Hepatocyte (in vitro differentiated cells): Measurements from ENCODE around the gene ACR.

Experiments
- CTCF ChIP-seq: fragments of 200-600 bp; sonication (generic); IDR thresholded peaks from 2 replicates; pipeline ENCODE4 v1.5.1; 2016; ENCODE audit warnings: antibody characterized with exemption, mild to moderate bottlenecking; ENCODE audit not compliant: poor library complexity
- EZH2 ChIP-seq: fragments of 200-600 bp; sonication (generic); IDR thresholded peaks from 2 replicates; pipeline ENCODE4 v1.6.1; 2016; ENCODE audit warnings: antibody characterized with exemption, mild to moderate bottlenecking, borderline replicate concordance
- EZH2phosphoT487 ChIP-seq: fragments of 200-600 bp; sonication (generic); IDR thresholded peaks from one replicate; pipeline ENCODE4 v1.6.1; 2018; ENCODE audit warnings: antibody characterized with exemption, mild to moderate bottlenecking, low read depth, moderate library complexity; ENCODE audit not compliant: unreplicated experiment, severe bottlenecking

GRCh38 chr22:50727678-50728522, 10.1 kb upstream of the ACR start:
- TF ChIP-seq CTCF (no peak), EZH2 (no peak), EZH2phosphoT487 (no peak)
